Nephron (organoid): ENCODE results near the gene SIRT2.
"Not testable (repeated sequence)": the region's sequence is repeated elsewhere in the genome, so short reads cannot be mapped to it uniquely, and the experiment has no call there.

Experiments
- H3K27ac Mint-ChIP-seq, 3 experiments: 2 replicates each; pipeline ENCODE4 v1.8.0; 2020; ENCODE audit warnings: mixed read lengths in 3 of 3, mild to moderate bottlenecking in 2 of 3, moderate library complexity in 1 of 3
- H3K27me3 Mint-ChIP-seq: 2 replicates; pipeline ENCODE4 v1.8.0; 2021; ENCODE audit warnings: low read depth, mild to moderate bottlenecking, moderate library complexity, mixed read lengths
- H3K36me3 Mint-ChIP-seq: 2 replicates; pipeline ENCODE4 v1.8.0; 2020; ENCODE audit warnings: low read depth, mixed read lengths
- H3K4me1 Mint-ChIP-seq: 2 replicates; pipeline ENCODE4 v1.8.0; 2020; ENCODE audit warnings: mixed read lengths
- H3K4me3 Mint-ChIP-seq, 3 experiments: 2 replicates each; pipeline ENCODE4 v1.8.0; 2020; ENCODE audit warnings: mild to moderate bottlenecking in 3 of 3, mixed read lengths in 3 of 3, moderate library complexity in 2 of 3
- H3K9me3 Mint-ChIP-seq: 2 replicates; pipeline ENCODE4 v1.8.0; 2020; ENCODE audit warnings: mixed read lengths
- CTCF ChIP-seq, 3 experiments: fragments of 200-600 bp; sonication (generic); IDR thresholded peaks; one replicate each; pipeline ENCODE4 v1.5.0; 2021; ENCODE audit warnings: antibody characterized with exemption in 3 of 3; ENCODE audit not compliant: unreplicated experiment in 3 of 3

SIRT2 gene

GRCh38 chr19:38878575-38879399 is 20.6 kb downstream of the SIRT2 start:
- Mint-ChIP-seq H3K4me1 (peaks cover 36% of the 10 kb centered on the region), H3K9me3 (no peaks in the 10 kb centered on the region), H3K4me3 (no peak overlapping the region), H3K27me3 (peaks cover 3% of the 10 kb centered on the region), H3K27ac (peak overlapping the region; percentile 40 to 91 (median 62)), H3K36me3 (peaks cover 9% of the 10 kb centered on the region)
- TF ChIP-seq CTCF (IDR thresholded peaks at IDR 0.05; ENCODE audit: unreplicated experiment in 3 of 3): peak in 1 of 3 experiments; percentile 7

- no peak for TF ChIP-seq CTCF (IDR thresholded peaks at IDR 0.05; ENCODE audit: unreplicated experiment in 3 of 3)
- H3K9me3 Mint-ChIP-seq: no peaks in the 10 kb centered on the region
- H3K36me3 Mint-ChIP-seq: peaks cover 3% of the 10 kb centered on the region
- peaks cover 37% of the 10 kb centered on the region for H3K4me1 Mint-ChIP-seq
- H3K4me3 Mint-ChIP-seq: no peak within 1 kb of the TSS
- peaks cover 3% of the 10 kb centered on the region for H3K27me3 Mint-ChIP-seq
- H3K27ac Mint-ChIP-seq: peak within 1 kb of the TSS; percentile 40 to 91 (median 62)
These were observed 21.4 kb downstream of the SIRT2 start, which contains the start of gene RINL for GRCh38 chr19:38877781-38878574. Gene RINL, minus strand, starts transcription at chr19:38878275. Its CDS starts 1,533 bp downstream, at chr19:38876742.

GRCh38 chr19:38875656-38876395 is 23.6 kb downstream of the SIRT2 start:
- H3K4me3 Mint-ChIP-seq: peak overlapping the region in 1 of 3 experiments; percentile 21
- no peak for TF ChIP-seq CTCF (IDR thresholded peaks at IDR 0.05; ENCODE audit: unreplicated experiment in 3 of 3)
- no peaks in the 10 kb centered on the region for H3K36me3 Mint-ChIP-seq
- peaks cover 38% of the 10 kb centered on the region for H3K4me1 Mint-ChIP-seq
- peaks cover 12% of the 10 kb centered on the region for H3K27me3 Mint-ChIP-seq
- no peaks in the 10 kb centered on the region for H3K9me3 Mint-ChIP-seq
- H3K27ac Mint-ChIP-seq: peak overlapping the region; percentile 56 to 88 (median 76)

GRCh38 chr19:38873400-38873799 is 26.0 kb downstream of the SIRT2 start:
- Mint-ChIP-seq H3K27ac (peak overlapping the region; percentile 16 to 54 (median 36)), H3K27me3 (peaks cover 22% of the 10 kb centered on the region), H3K4me1 (peaks cover 32% of the 10 kb centered on the region)
- not testable (repeated sequence) for H3K36me3 Mint-ChIP-seq, H3K4me3 Mint-ChIP-seq, H3K9me3 Mint-ChIP-seq

- H3K27me3 Mint-ChIP-seq: peaks cover 22% of the 10 kb centered on the region
- peaks cover 7% of the 10 kb centered on the region for H3K4me1 Mint-ChIP-seq
- no peak for TF ChIP-seq CTCF (IDR thresholded peaks at IDR 0.05; ENCODE audit: unreplicated experiment in 3 of 3)
- H3K27ac Mint-ChIP-seq: no peak overlapping the region
- no peaks in the 10 kb centered on the region for H3K36me3 Mint-ChIP-seq
- no peaks in the 10 kb centered on the region for H3K9me3 Mint-ChIP-seq
- peak overlapping the region in 1 of 3 experiments; percentile 24 for H3K4me3 Mint-ChIP-seq
These were observed 28.8 kb downstream of the SIRT2 start for GRCh38 chr19:38870612-38871011.
